Thoracic aorta endothelial cell (primary cell): ENCODE measurements around the gene LDHA. TPM values are rescaled to one million over a fixed set of nuclear protein-coding genes. Genes with fewer than 3 reads are reported as not detected.

Experiments
- small RNA-seq: library from RNA; depleted of rRNA; stranded (forward); fragments of <200 nt; gene quantifications from one replicate; pipeline ENCODE3, GENCODE V24; 2012
- total RNA-seq: library from RNA; depleted of rRNA; stranded (reverse); fragments of >200 nt; gene quantifications from 2 replicates; pipeline ENCODE4 v1.2.3, GENCODE V29; 2012

The LDHA gene
- total RNA-seq = 1,360 and 1,436 TPM in 2 replicates

GRCh38 chr11:18394275-18394927 is at the start of gene LDHA:
LDHA (plus strand) TSS chr11:18394563; CDS start chr11:18396843, 2,280 bp downstream.

GRCh38 chr11:18455686-18456372 is 61.5 kb downstream of the LDHA start, which contains the start of gene LDHAL6A:
LDHAL6A (plus strand) TSS chr11:18455856; CDS start chr11:18456681, 825 bp downstream.

Small RNA genes within 50 kb of the gene (small RNA-seq; reads per million reads assigned to genes)
- 0.49 reads per million for gene MIR3159

Other genes starting within 250 kb of the LDHA start
- gene MRGPRX4, start 221.7 kb upstream of the LDHA start, total RNA-seq = not detected in 2 replicates
- not detected in 2 replicates for gene SAA4, start 157.8 kb upstream of the LDHA start, total RNA-seq
- not detected in 2 replicates for gene SAA2, start 145.9 kb upstream of the LDHA start, total RNA-seq
- not detected in 2 replicates for gene SAA1, start 128.3 kb upstream of the LDHA start, total RNA-seq
- gene HPS5, start 72.4 kb upstream of the LDHA start, total RNA-seq = 28.9 and 37.4 TPM in 2 replicates
- 84.8 and 90.4 TPM in 2 replicates for gene GTF2H1, start 72.0 kb upstream of the LDHA start, total RNA-seq
- gene LDHC, start 17.8 kb downstream of the LDHA start, total RNA-seq = 0.27 TPM in 1 of 2 replicates, not detected in the other
- not detected in 2 replicates for gene LDHAL6A, start 61.3 kb downstream of the LDHA start, total RNA-seq
- gene TSG101, start 132.4 kb downstream of the LDHA start, total RNA-seq = 44.4 and 63.1 TPM in 2 replicates
- gene UEVLD, start 194.2 kb downstream of the LDHA start, total RNA-seq = 33.0 and 34.2 TPM in 2 replicates
- 0.13 and 0.65 TPM in 2 replicates for gene MISFA, start 205.2 kb downstream of the LDHA start, total RNA-seq
- gene SPTY2D1, start 239.8 kb downstream of the LDHA start, total RNA-seq = 22.6 and 25.3 TPM in 2 replicates